Common myeloid progenitor, CD34-positive (primary cell): ENCODE results near the gene HABP4.

Experiments
- CTCF ChIA-PET: fragments of 350-600 bp; sonication (Branson Sonifier 250); formaldehyde crosslinking; loops from one replicate; lab custom pipeline; 2021; ENCODE audit warnings: antibody characterized with exemption; lab: Charles Lee
- POLR2A ChIA-PET: fragments of 350-600 bp; sonication (Branson Sonifier 250); formaldehyde crosslinking; loops from one replicate; lab custom pipeline; 2021; ENCODE audit warnings: antibody characterized with exemption; lab: Charles Lee
- DNase-seq, 3 donors: peaks; one replicate each; pipeline versions ENCODE4 v3.0.0 to v3.0.0-alpha.2; 2013
- H3K27ac ChIP-seq, 2 experiments: 1 replicate in 1 of 2; 2 replicates in 1 of 2; pipeline ENCODE4 v1.7.0; 2013; ENCODE audit warnings: inconsistent platforms in 2 of 2, low read length in 2 of 2, mild to moderate bottlenecking in 2 of 2, low read depth in 1 of 2, moderate library complexity in 1 of 2; ENCODE audit not compliant: severe bottlenecking in 2 of 2, insufficient read depth in 1 of 2, poor library complexity in 1 of 2
- H3K27me3 ChIP-seq, 5 experiments: replicated peaks in 2 of 5; 1 replicate in 3 of 5; 2 replicates in 2 of 5; pipeline versions ENCODE4 v1.6.1 to v1.7.0; 2013; ENCODE audit warnings: low read length in 4 of 5, mild to moderate bottlenecking in 2 of 5, moderate library complexity in 2 of 5, inconsistent platforms in 1 of 5; ENCODE audit not compliant: insufficient read depth in 5 of 5, control insufficient read depth in 4 of 5
- H3K36me3 ChIP-seq, 4 experiments: 1 replicate in 2 of 4; 2 replicates in 2 of 4; pipeline versions ENCODE4 v1.6.1 to v1.7.0; 2013; ENCODE audit warnings: low read length in 3 of 4, control low read depth in 1 of 4, mild to moderate bottlenecking in 1 of 4; ENCODE audit not compliant: control insufficient read depth in 4 of 4, insufficient read depth in 4 of 4
- H3K4me1 ChIP-seq, 4 experiments: 1 replicate in 3 of 4; 2 replicates in 1 of 4; pipeline versions ENCODE4 v1.6.1 to v1.7.1; 2013; ENCODE audit warnings: low read length in 3 of 4, mild to moderate bottlenecking in 3 of 4, control low read depth in 1 of 4, inconsistent platforms in 1 of 4, moderate library complexity in 1 of 4; ENCODE audit not compliant: control insufficient read depth in 4 of 4, insufficient read depth in 4 of 4; ENCODE audit errors: control extremely low read depth in 1 of 4
- H3K4me3 ChIP-seq, 7 experiments: 1 replicate in 4 of 7; 2 replicates in 3 of 7; pipeline versions ENCODE4 v1.5.1 to v1.7.0; 2013; ENCODE audit warnings: mild to moderate bottlenecking in 7 of 7, low read length in 6 of 7, moderate library complexity in 6 of 7, inconsistent platforms in 2 of 7, low read depth in 2 of 7, control low read depth in 1 of 7; ENCODE audit not compliant: insufficient read depth in 4 of 7, control insufficient read depth in 1 of 7; ENCODE audit errors: extremely low read depth in 1 of 7
- H3K9me3 ChIP-seq, 5 experiments: 1 replicate in 4 of 5; 2 replicates in 1 of 5; pipeline versions ENCODE4 v1.6.1 to v1.7.1; 2013; ENCODE audit warnings: low read length in 4 of 5, mild to moderate bottlenecking in 2 of 5, inconsistent platforms in 1 of 5, low read depth in 1 of 5, moderate library complexity in 1 of 5; ENCODE audit not compliant: control insufficient read depth in 4 of 5, insufficient read depth in 2 of 5; ENCODE audit errors: control extremely low read depth in 1 of 5
- WGBS: methylation state at CpG from one replicate; pipeline ENCODE4 v1.1.5; 2013; ENCODE audit not compliant: insufficient coverage; 5-methylcytosine and 5-hydroxymethylcytosine counted together

The HABP4 gene

DNA sequence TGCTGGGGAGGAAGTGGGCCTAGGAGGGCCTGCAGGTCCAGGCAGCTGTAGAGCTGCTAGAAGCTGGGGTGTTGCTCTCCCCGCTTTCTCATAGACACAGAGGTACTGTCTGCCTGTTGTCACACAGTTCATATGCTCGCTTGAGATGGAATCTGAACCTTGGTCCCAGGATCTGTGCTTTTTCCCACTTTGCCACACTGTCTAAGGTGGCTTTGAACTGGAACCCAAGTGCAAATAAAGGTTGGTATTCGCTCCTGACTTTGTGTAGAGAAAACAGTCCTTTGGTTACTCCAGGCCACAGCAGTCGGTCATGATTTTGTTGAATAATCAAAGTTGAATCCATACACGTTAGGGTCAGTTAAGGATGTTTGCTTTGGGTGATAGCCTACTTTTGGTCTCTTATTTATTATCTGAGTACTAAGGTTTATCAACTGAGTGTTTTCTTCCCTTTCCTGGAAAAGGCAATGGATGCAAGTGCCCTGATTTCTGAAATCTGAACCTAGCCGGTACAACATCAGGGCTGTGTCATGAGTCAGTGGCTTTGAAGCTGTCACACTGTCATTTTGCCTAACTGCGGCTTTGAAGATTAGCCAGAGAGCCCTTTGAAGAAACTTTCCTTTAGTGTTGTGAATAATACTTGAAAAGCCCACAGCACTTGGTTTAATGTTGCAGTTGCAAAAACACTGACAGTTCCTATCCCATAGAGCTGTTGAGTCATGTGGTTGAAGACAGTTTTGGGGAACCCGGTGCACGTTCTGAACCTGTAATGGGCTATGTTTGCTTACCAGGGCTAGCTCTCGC, 41.3 kb downstream of the HABP4 start:
- H3K9me3 ChIP-seq: no peaks in the 10 kb centered on the region
- CTCF ChIA-PET: no interaction called here
- no peak overlapping the region for H3K27ac ChIP-seq
- 96% methylated on average over 10 of the region's 10 CpGs for WGBS
- no peaks in the 10 kb centered on the region for H3K4me1 ChIP-seq
- peaks cover 0 to 8% (median 5%) of the 10 kb centered on the region in 4 experiments for H3K36me3 ChIP-seq
- no peak for DNase-seq
- POLR2A ChIA-PET: no interaction called here
- H3K27me3 ChIP-seq: no peaks in the 10 kb centered on the region
- H3K4me3 ChIP-seq: no peak overlapping the region

GRCh38 chr9:96491880-96492525, 42.0 kb downstream of the HABP4 start:
- Histone ChIP-seq H3K4me1 (no peaks in the 10 kb centered on the region), H3K4me3 (no peak overlapping the region), H3K36me3 (peaks cover 0 to 8% (median 5%) of the 10 kb centered on the region in 4 experiments), H3K27ac (no peak overlapping the region), H3K9me3 (no peaks in the 10 kb centered on the region), H3K27me3 (no peaks in the 10 kb centered on the region)
- WGBS: 97% methylated on average over 17 of the region's 17 CpGs
- POLR2A ChIA-PET: no interaction called here
- no peak for DNase-seq
- CTCF ChIA-PET: no interaction called here

DNA sequence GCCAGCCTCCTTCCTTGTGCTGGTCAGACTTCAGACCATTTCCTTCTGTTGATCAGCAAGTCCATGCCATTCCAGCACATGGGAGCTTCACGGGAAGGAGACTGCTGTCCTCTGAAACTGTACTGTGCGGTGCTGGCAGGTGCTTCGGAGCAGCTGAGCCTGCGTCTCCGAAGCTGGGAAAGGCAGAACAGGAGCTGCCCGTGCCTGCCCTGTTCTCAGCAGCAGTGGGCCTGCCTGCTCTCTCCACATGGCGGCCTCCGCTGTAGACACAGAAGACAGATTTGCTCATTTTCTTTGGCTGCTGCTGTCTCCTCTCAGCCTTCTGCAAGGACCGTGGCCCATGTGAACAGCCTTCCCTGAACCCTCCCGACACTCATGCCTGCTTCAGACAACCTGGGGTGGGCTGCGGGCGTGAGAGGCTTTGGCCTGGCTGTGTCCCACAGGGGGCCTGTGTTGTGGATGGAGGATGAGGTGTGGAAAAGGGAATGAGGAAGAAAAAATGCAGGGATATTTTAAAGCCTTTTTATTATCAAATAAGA, 43.1 kb downstream of the HABP4 start:
- Histone ChIP-seq H3K36me3 (peaks cover 0 to 8% (median 5%) of the 10 kb centered on the region in 4 experiments), H3K9me3 (no peaks in the 10 kb centered on the region), H3K27me3 (no peaks in the 10 kb centered on the region), H3K4me3 (no peak overlapping the region), H3K4me1 (no peaks in the 10 kb centered on the region), H3K27ac (no peak overlapping the region)
- ChIA-PET POLR2A (no interaction called here), CTCF (no interaction called here)
- WGBS: 95% methylated on average over 10 of the region's 12 CpGs
- no peak for DNase-seq

DNA sequence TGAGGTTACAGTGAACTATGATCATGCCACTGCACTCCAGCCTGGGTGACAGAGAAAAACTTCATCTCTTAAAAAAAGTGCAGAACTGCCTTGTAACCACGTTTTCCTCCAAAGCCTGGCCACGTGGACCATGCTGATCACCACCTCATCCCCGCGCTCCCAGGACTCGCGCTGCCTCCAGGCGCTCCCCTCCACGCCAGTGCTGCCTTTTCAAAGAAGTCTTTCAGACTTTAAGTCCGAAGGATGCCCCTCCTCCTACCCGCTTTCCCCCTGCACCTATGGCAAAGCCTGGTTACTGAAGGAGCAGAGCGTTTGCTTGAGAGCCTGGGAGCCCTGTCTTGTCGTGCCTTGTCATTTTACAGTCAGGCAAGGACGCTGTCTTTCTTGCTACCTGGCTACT, 43.8 kb downstream of the HABP4 start:
- Histone ChIP-seq H3K27ac (no peak overlapping the region), H3K4me1 (no peaks in the 10 kb centered on the region), H3K9me3 (no peaks in the 10 kb centered on the region), H3K4me3 (no peak overlapping the region), H3K36me3 (peaks cover 0 to 8% (median 2%) of the 10 kb centered on the region in 4 experiments), H3K27me3 (no peaks in the 10 kb centered on the region)
- POLR2A ChIA-PET: no interaction called here
- WGBS: 90% methylated on average over 13 of the region's 13 CpGs
- DNase-seq: no peak
- CTCF ChIA-PET: no interaction called here

DNA sequence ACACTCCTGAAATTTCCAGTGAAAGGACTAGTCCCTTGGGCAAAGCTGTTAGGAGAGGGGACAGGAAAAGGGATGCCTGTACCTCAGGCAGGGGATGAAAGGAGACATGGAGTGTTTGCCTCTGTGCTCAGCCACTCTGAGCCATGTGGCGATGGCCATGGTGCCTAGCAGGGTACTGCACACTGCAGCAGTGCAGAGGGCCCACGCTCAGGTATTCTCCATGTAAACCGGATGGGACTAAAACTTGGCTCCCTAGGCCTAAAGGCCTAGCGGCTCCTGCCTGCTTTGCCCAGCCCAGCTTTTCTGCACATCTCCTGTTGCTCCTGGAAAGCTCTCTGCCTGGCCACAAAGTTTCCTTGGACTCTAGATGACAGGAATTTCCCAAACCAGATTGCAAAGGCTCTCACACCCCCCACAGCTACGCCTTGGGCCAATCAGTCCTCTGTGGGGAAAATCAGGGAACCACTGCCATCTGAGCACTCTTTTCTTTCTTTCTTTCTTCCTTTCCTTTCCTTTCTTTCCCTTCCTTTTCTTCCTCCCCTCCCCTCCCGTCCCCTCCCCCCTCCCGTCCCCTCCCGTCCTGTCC, 44.3 kb downstream of the HABP4 start:
- no peak for DNase-seq
- Histone ChIP-seq H3K9me3 (no peaks in the 10 kb centered on the region), H3K4me3 (no peak overlapping the region), H3K36me3 (peaks cover 0 to 8% (median 1%) of the 10 kb centered on the region in 4 experiments), H3K4me1 (no peaks in the 10 kb centered on the region), H3K27ac (no peak overlapping the region), H3K27me3 (no peaks in the 10 kb centered on the region)
- ChIA-PET CTCF (no interaction called here), POLR2A (no interaction called here)
- 89% methylated on average over 5 of the region's 8 CpGs for WGBS

- no peaks in the 10 kb centered on the region for H3K9me3 ChIP-seq
- no peak overlapping the region for H3K4me3 ChIP-seq
- no peak overlapping the region for H3K27ac ChIP-seq
- peaks cover 0 to 4% (median 1%) of the 10 kb centered on the region in 4 experiments for H3K36me3 ChIP-seq
- POLR2A ChIA-PET: no interaction called here
- 98% methylated on average over 9 of the region's 11 CpGs for WGBS
- DNase-seq: no peak
- CTCF ChIA-PET: no interaction called here
- H3K4me1 ChIP-seq: no peaks in the 10 kb centered on the region
- H3K27me3 ChIP-seq: no peaks in the 10 kb centered on the region
These were observed 45.4 kb downstream of the HABP4 start for GRCh38 chr9:96495341-96495740.
